HG02938 (cell line): Measurements from ENCODE around the gene CFD.

Experiments
- ATAC-seq: cut with Tn5 transposase; IDR thresholded peaks from one replicate; pipeline ENCODE4 v1.9.1; 2021; ENCODE audit warnings: mild to moderate bottlenecking, moderate library complexity; ENCODE audit not compliant: unreplicated experiment

CFD gene

GRCh38 chr19:903266-903797 is 43.9 kb downstream of the CFD start:
- no peak for ATAC-seq

GRCh38 chr19:904545-904944 is 45.1 kb downstream of the CFD start:
- no peak for ATAC-seq

- ATAC-seq, result no peak
These were observed 47.0 kb downstream of the CFD start for GRCh38 chr19:906480-906879.

GRCh38 chr19:907183-907853 is 47.9 kb downstream of the CFD start:
- no peak for ATAC-seq

- no peak for ATAC-seq
These were observed 52.0 kb downstream of the CFD start for GRCh38 chr19:911197-912033.

GRCh38 chr19:912181-913079 is 53.0 kb downstream of the CFD start:
- no peak for ATAC-seq
